GM12864 (cell line): ENCODE results near the gene THSD7A.

Experiments
- DNase-seq: peaks from one replicate; pipeline ENCODE4 v3.0.0-alpha.2; 2011; ENCODE audit warnings: low read depth
- H3K4me3 ChIP-seq: 2 replicates; pipeline ENCODE4 v1.5.1; 2011; ENCODE audit warnings: mild to moderate bottlenecking, low read depth, low read length, control low read depth
- CTCF ChIP-seq: IDR thresholded peaks from 2 replicates; pipeline ENCODE4 v1.5.1; 2011; ENCODE audit warnings: low read depth, mild to moderate bottlenecking, moderate library complexity, low read length, control low read depth, inconsistent platforms; ENCODE audit errors: missing control alignments

Gene THSD7A

GRCh38 chr7:11328309-11328708 lies 503.7 kb downstream of the THSD7A start:
- TF ChIP-seq CTCF: no peak

GRCh38 chr7:11327633-11328032 lies 504.4 kb downstream of the THSD7A start:
- no peak for DNase-seq
- TF ChIP-seq CTCF: no peak
- H3K4me3 ChIP-seq: no peak overlapping the region

More at GRCh38 chr7:11328309-11328708, 503.7 kb downstream of the THSD7A start:
- H3K4me3 ChIP-seq: no peak overlapping the region
- no peak for DNase-seq
